ENCODE data around the gene TMEM88. TPM values are rescaled to one million over a fixed set of nuclear protein-coding genes. Genes with fewer than 3 reads are reported as not detected.
A peak's percentile ranks its signal among the peaks of the same experiment; 100 is the strongest.
"Not testable (repeated sequence)": the region's sequence is repeated elsewhere in the genome, so short reads cannot be mapped to it uniquely, and the experiment has no call there.

TMEM88 gene
- total RNA-seq, 2 donors from 2014 or later = 5.2 to 5.3 TPM

DNA sequence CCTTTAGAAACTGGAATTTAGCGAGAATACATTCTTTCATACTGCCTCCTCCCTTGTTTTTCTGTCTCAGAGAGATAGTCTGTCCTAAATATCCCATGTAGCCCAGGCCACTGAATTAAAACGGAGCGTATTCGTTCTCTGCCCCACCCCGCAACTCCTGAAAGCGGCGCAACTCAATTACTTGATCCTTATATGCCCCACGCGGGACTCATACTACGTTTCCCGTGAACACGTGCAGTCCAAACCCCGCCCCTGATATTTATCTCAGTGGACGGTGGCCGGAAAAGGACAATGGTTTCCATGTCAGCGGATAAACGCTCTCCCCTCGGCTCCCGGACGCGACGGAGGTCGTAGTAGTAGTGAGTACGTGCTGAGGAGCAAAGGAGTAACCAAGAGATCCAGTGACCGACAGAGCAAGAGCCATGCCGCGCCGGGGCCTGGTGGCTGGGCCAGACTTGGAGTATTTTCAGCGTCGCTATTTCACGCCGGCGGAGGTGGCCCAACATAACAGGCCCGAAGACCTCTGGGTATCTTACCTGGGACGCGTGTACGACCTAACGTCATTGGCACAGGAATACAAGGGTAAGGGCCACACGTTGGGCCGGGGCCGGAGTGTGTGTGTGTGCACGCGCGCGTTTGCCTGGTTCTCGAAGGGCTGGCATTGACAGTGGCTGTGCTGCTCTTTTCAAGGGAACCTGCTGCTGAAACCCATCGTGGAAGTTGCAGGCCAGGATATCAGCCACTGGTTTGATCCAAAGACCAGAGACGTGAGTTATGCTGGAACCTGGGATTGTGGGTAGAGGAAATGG is 3.1 kb downstream of the TMEM88 start, which contains the start of gene CYB5D1:
Gene CYB5D1 (plus strand): TSS at position 291 of the 809 bp plus-strand sequence. CDS start 132 bp downstream, at position 423.
- Mint-ChIP-seq H3K27me3 (ENCODE audit: low read depth) (no peaks in the 10 kb centered on the region), H3K4me1 (ENCODE audit: low read depth) (peaks cover 4% of the 10 kb centered on the region), H3K4me3 (no peak within 1 kb of the TSS), H3K27ac (no peak within 1 kb of the TSS), H3K36me3 (ENCODE audit: insufficient read depth in 2 of 2) (peaks cover 2 to 5% of the 10 kb centered on the region in 2 donors), H3K9me3 (no peaks in the 10 kb centered on the region)
- DNase-seq (peak; percentile 85 to 89), ATAC-seq (replicated peaks in 1 of 2) (peak; percentile 54 to 56)

GRCh38 chr17:7858522-7858810 is 3.6 kb downstream of the TMEM88 start:
- no peak overlapping the region for H3K27ac Mint-ChIP-seq
- H3K27me3 Mint-ChIP-seq (ENCODE audit: low read depth) = no peaks in the 10 kb centered on the region
- no peak overlapping the region for H3K4me3 Mint-ChIP-seq
- no peaks in the 10 kb centered on the region for H3K9me3 Mint-ChIP-seq
- ATAC-seq (replicated peaks in 1 of 2) (no peak), DNase-seq (peak in 1 of 2 donors; percentile 46)
- H3K36me3 Mint-ChIP-seq (ENCODE audit: insufficient read depth in 2 of 2) = peaks cover 2 to 5% of the 10 kb centered on the region in 2 donors
- peaks cover 4% of the 10 kb centered on the region for H3K4me1 Mint-ChIP-seq (ENCODE audit: low read depth)

DNA sequence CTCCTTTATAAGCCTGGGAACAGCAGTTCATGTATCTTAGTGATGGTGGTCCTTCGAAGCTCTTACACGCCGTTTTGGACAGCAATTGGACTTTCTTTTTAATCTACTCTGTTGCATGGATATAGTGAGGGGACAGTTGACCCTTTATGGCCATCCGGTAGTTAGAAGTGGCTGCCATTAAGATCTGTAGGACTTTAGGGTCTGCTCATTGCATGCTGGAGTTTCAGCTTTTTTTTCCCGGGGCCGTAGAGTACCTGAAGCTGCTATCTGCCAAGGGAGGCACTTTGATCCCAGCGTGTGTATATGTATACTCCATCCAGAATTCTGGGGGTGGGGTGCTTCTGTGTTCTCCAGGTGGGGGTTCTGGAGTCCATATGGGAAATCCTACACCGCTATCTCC is 4.2 kb downstream of the TMEM88 start:
- Mint-ChIP-seq H3K27me3 (ENCODE audit: low read depth) (no peaks in the 10 kb centered on the region), H3K36me3 (ENCODE audit: insufficient read depth in 2 of 2) (peaks cover 2% of the 10 kb centered on the region in 2 donors), H3K27ac (no peak overlapping the region), H3K4me3 (no peak overlapping the region), H3K9me3 (no peaks in the 10 kb centered on the region), H3K4me1 (ENCODE audit: low read depth) (no peaks in the 10 kb centered on the region)
- DNase-seq (no peak), ATAC-seq (replicated peaks in 1 of 2) (no peak)

- Mint-ChIP-seq H3K4me1 (ENCODE audit: low read depth) (peaks cover 11% of the 10 kb centered on the region), H3K4me3 (no peak overlapping the region), H3K36me3 (ENCODE audit: insufficient read depth in 2 of 2) (peaks cover 9 to 12% of the 10 kb centered on the region in 2 donors), H3K27me3 (ENCODE audit: low read depth) (no peaks in the 10 kb centered on the region), H3K9me3 (no peaks in the 10 kb centered on the region), H3K27ac (no peak overlapping the region)
- peak; percentile 45 to 52 for DNase-seq
- ATAC-seq (replicated peaks in 1 of 2) = no peak
Measured at GRCh38 chr17:7862692-7863437, 8.0 kb downstream of the TMEM88 start.

- DNase-seq; H3K9me3 Mint-ChIP-seq; H3K27me3 Mint-ChIP-seq (ENCODE audit: low read depth); H3K4me3 Mint-ChIP-seq; H3K27ac Mint-ChIP-seq; ATAC-seq (replicated peaks in 1 of 2): not testable (repeated sequence)
- peaks cover 23% of the 10 kb centered on the region for H3K4me1 Mint-ChIP-seq (ENCODE audit: low read depth)
- peaks cover 9 to 14% of the 10 kb centered on the region in 2 donors for H3K36me3 Mint-ChIP-seq (ENCODE audit: insufficient read depth in 2 of 2)
Measured at GRCh38 chr17:7864384-7864783, 9.5 kb downstream of the TMEM88 start.

DNA sequence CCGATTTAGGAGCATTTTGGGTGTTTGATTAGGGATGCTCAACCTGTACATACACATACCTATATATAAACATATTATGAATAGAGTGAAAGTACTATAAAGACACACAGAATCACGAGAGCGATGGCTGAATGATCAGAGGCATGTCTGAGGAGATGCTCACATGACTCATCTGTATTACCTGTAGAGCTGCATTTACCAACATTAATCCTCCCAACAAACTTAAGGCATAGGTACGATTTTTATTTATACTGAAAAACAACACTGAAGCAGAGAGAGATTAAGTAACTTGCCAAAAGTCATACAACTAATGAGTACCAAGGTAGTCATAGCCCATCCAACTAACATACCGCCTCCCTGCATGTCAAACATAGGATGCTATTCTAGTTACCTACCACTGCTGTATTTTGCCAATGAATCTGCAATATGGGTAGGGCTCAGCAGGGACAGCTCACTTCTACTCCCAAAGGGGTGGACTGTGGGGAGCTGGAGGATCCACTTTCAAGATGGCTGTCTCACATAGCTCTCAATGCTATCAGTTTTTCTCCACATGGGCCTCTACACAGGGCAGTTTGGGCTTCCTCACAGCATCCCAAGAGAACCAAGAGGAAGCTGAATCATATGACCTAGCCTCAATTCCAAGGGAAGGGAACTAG is 10.3 kb downstream of the TMEM88 start:
- H3K27me3 Mint-ChIP-seq (ENCODE audit: low read depth) = no peaks in the 10 kb centered on the region
- H3K36me3 Mint-ChIP-seq (ENCODE audit: insufficient read depth in 2 of 2) = peaks cover 9 to 14% of the 10 kb centered on the region in 2 donors
- H3K27ac Mint-ChIP-seq = no peak overlapping the region
- no peaks in the 10 kb centered on the region for H3K9me3 Mint-ChIP-seq
- ATAC-seq (replicated peaks in 1 of 2) (peak; percentile 23 to 36), DNase-seq (no peak)
- H3K4me1 Mint-ChIP-seq (ENCODE audit: low read depth) = peaks cover 28% of the 10 kb centered on the region
- H3K4me3 Mint-ChIP-seq = no peak overlapping the region

GRCh38 chr17:7867881-7868329 is 13.0 kb downstream of the TMEM88 start:
- ATAC-seq (replicated peaks in 1 of 2) (peak in 1 of 2 donors; percentile 53), DNase-seq (no peak)
- H3K27ac Mint-ChIP-seq = peak overlapping the region; percentile 77
- peaks cover 28% of the 10 kb centered on the region for H3K4me1 Mint-ChIP-seq (ENCODE audit: low read depth)
- peaks cover 9 to 16% of the 10 kb centered on the region in 2 donors for H3K36me3 Mint-ChIP-seq (ENCODE audit: insufficient read depth in 2 of 2)
- H3K9me3 Mint-ChIP-seq = no peaks in the 10 kb centered on the region
- H3K27me3 Mint-ChIP-seq (ENCODE audit: low read depth) = no peaks in the 10 kb centered on the region
- peak overlapping the region; percentile 25 to 44 for H3K4me3 Mint-ChIP-seq

GRCh38 chr17:7873051-7873450 is 18.2 kb downstream of the TMEM88 start:
- Mint-ChIP-seq H3K36me3 (ENCODE audit: insufficient read depth in 2 of 2) (peaks cover 4 to 13% of the 10 kb centered on the region in 2 donors), H3K9me3 (no peaks in the 10 kb centered on the region), H3K27me3 (ENCODE audit: low read depth) (no peaks in the 10 kb centered on the region), H3K4me3 (no peak overlapping the region), H3K27ac (no peak overlapping the region), H3K4me1 (ENCODE audit: low read depth) (peaks cover 15% of the 10 kb centered on the region)
- DNase-seq (no peak), ATAC-seq (replicated peaks in 1 of 2) (no peak)

- no peaks in the 10 kb centered on the region for H3K27me3 Mint-ChIP-seq (ENCODE audit: low read depth)
- H3K27ac Mint-ChIP-seq = peak overlapping the region; percentile 7
- no peak for ATAC-seq (replicated peaks in 1 of 2)
- H3K4me3 Mint-ChIP-seq = no peak overlapping the region
- DNase-seq = no peak
- peaks cover 4 to 13% of the 10 kb centered on the region in 2 donors for H3K36me3 Mint-ChIP-seq (ENCODE audit: insufficient read depth in 2 of 2)
- no peaks in the 10 kb centered on the region for H3K4me1 Mint-ChIP-seq (ENCODE audit: low read depth)
- no peaks in the 10 kb centered on the region for H3K9me3 Mint-ChIP-seq
Measured at GRCh38 chr17:7875804-7876370, 21.0 kb downstream of the TMEM88 start.

DNA sequence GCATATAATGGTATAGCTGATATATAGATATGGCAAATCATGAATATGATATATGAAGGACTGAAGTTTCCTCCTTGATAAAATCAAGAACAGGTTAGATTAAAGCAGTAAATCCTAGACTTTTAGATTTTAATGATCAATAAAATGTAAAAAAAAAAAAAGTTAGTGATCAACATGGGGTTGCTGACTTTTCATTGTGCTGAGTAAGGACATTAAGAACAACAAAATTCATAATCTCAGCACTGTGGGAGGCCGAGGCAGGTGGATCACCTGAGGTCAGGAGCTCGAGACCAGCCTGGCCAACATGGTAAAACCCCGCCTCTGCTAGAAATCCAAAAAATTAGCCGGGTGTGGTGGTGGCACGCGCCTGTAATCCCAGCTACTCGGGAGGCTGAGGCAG is 23.4 kb downstream of the TMEM88 start:
- ATAC-seq (replicated peaks in 1 of 2) (no peak), DNase-seq (no peak)
- Mint-ChIP-seq H3K4me3 (no peak overlapping the region), H3K36me3 (ENCODE audit: insufficient read depth in 2 of 2) (peaks cover 4 to 8% of the 10 kb centered on the region in 2 donors), H3K27me3 (ENCODE audit: low read depth) (no peaks in the 10 kb centered on the region), H3K27ac (no peak overlapping the region), H3K4me1 (ENCODE audit: low read depth) (no peaks in the 10 kb centered on the region), H3K9me3 (no peaks in the 10 kb centered on the region)

DNA sequence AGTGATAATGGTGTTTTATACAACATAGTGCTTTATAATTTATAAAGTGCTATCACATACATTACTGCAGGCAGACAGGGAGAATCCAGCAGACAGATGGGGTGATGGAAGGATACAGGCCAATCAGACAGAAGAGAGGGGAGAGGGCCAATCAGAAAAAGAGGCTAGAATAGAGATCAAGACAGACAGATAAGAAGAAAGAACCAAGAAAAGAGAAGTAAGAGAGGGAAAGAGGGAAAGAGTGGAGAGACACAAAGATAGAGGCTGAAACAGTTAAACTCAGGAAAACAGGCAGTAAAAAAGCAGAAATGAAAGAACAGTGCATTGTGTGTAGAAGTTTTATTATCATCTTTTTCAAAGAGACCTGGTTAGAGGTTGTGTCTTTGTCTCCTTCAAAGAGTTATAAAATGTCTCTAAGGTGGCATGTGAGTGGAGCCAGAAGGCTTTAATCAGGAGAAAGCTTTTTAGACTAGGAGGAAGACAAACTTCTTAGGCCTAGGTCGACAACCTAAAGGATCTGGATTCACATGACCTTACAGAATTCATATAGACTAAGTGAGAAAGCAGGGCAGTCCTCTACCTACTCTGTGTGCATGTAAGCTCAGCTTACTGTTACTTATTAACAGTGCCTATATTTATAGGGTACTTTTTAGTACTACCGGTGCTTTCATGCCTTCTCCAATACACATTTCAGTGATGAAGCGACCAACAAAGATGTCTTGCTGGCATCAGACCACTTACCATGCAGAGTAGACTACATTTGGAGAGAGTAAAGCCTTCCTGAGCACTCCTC is 25.4 kb downstream of the TMEM88 start:
- no peak overlapping the region for H3K27ac Mint-ChIP-seq
- peaks cover 0 to 2% of the 10 kb centered on the region in 2 donors for H3K36me3 Mint-ChIP-seq (ENCODE audit: insufficient read depth in 2 of 2)
- H3K9me3 Mint-ChIP-seq = no peaks in the 10 kb centered on the region
- ATAC-seq (replicated peaks in 1 of 2) = no peak
- H3K4me3 Mint-ChIP-seq = no peak overlapping the region
- H3K27me3 Mint-ChIP-seq (ENCODE audit: low read depth) = no peaks in the 10 kb centered on the region
- H3K4me1 Mint-ChIP-seq (ENCODE audit: low read depth) = no peaks in the 10 kb centered on the region
- DNase-seq = no peak

DNA sequence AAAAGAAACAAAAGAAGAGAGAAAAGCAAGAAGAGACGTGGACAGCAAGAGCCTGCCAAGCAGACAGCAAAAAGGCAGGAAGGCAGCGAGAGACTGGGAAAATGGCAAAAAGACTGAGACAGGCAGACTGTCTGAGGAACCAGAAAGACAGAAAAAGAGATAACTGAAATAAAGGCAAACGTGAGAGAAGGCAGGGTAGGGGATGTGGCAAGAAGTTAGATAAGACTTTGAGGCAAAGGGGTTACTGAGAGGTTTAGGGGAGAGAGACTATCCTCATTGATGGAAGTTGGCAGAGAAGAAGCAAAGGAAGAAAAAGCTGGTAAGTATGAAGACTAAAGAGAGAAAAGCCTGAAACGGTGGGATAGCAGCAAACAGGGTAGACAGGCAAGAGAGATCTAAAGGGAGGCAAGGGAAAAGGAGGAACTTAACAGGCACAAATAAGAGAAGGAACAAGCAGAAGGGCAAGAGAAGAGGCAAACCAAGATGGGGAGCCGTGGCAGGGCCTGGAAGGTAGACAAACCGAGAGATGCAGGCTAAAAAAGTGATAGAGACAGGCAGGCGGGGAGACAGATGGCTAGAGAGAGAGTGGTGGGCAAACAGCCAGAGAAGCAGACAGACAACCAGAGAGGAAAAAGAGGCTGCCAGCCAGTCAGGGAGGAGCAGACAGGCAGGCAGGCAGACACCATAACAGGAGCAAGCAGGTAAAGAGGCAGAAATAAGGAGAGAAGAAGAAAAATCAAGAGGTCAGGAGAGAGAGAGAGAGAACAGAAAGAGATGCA is 26.6 kb downstream of the TMEM88 start:
- DNase-seq = no peak
- no peaks in the 10 kb centered on the region for H3K27me3 Mint-ChIP-seq (ENCODE audit: low read depth)

More for the DNA sequence above, 26.6 kb downstream of the TMEM88 start:
- Mint-ChIP-seq H3K9me3 (no peaks in the 10 kb centered on the region), H3K4me3 (no peak overlapping the region), H3K4me1 (ENCODE audit: low read depth) (no peaks in the 10 kb centered on the region), H3K27ac (no peak overlapping the region), H3K36me3 (ENCODE audit: insufficient read depth in 2 of 2) (peaks cover 2 to 3% of the 10 kb centered on the region in 2 donors)
- ATAC-seq (replicated peaks in 1 of 2) = no peak
